8988T (cell line): ENCODE data around the gene KLHDC7B.
A peak's percentile ranks its signal among the peaks of the same experiment; 100 is the strongest.

Experiments
- DNase-seq: peaks from one replicate; pipeline ENCODE4 v3.0.0; 2011

KLHDC7B gene

GRCh38 chr22:50599816-50600455 is 54.2 kb downstream of the KLHDC7B start:
- peak; percentile 96 for DNase-seq

GRCh38 chr22:50600538-50600937 is 54.8 kb downstream of the KLHDC7B start, which contains the start of gene MAPK8IP2:
MAPK8IP2 (plus strand) TSS chr22:50600793; CDS start chr22:50600819, 26 bp downstream.
- DNase-seq: peak; percentile 79
